ENCODE data around the gene TEX30. TPM values are rescaled to one million over a fixed set of nuclear protein-coding genes. Genes with fewer than 3 reads are reported as not detected.
A peak's percentile ranks its signal among the peaks of the same experiment; 100 is the strongest.

Gene TEX30
- 10 to 100 TPM in 5 of 6 experiments, 1 to 10 TPM in 1; 9.0 to 19.4 (median 16.2) TPM for total RNA-seq (2021; fragmentation: NEBNext Ultra II Directional; extraction: Animal tissue kit (Norgen Biotek cat#: 25700))
- long read RNA-seq, transcript TEX30-206 (6 exons, 1,165 nt), result major isoform, 10 of 11 reads
- long read RNA-seq, partial matches to known transcripts, result 0 of 11 reads
- long read RNA-seq, other reads (novel, unspliced or antisense), result 0 of 11 reads

DNA sequence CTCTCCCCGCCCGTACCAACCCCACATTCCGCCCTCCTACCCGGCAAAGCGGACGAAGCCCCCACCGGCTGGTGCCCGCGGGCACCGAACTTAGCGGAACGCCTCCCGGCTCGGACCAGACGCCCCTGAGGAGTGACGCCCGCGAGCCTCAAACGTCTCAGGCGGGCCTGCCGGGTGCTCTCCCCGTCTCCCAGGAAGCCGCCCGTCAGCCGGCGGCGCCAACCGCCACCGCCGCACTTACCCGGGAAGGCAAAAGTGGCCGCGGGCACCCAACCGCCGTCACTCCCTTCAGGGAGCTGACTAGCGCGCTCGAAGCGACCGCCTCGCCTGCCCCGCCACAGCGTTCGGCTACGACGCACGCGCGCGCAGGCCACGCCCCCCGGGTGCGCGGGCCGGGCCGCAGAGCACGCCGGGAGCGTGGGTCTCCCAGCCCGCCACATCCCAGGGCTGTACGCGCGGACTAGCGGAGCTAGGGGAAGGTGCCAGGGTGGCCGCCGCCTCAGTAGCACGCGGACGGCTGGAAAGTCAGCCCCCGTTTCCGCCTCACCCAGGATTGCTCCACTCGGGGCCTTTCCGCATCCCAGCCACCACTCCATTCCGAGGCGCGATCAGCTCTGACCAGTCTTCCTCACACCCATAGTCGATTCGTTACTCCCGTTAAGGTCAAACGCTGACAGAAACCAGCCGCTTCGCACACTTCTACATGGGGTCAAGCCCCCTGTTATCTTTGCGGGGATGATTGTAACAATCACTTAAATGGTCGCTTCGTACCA is at the start of gene TEX30:
Gene TEX30, minus strand, starts transcription at position 346 of the 773 bp plus-strand sequence. CDS start 3,760 bp downstream, outside the sequence.
- Mint-ChIP-seq H3K27ac (peak within 1 kb of the TSS; percentile 92), H3K27me3 (ENCODE audit: insufficient read depth) (no peaks in the 10 kb centered on the region), H3K36me3 (ENCODE audit: low read depth) (peaks cover 13% of the 10 kb centered on the region), H3K4me1 (ENCODE audit: low read depth) (peaks cover 50% of the 10 kb centered on the region), H3K9me3 (no peaks in the 10 kb centered on the region), H3K4me3 (peak within 1 kb of the TSS; percentile 96)
- no peak for TF ChIP-seq CTCF (IDR thresholded peaks at IDR 0.05)
- DNase-seq, result peak; percentile 73

DNA sequence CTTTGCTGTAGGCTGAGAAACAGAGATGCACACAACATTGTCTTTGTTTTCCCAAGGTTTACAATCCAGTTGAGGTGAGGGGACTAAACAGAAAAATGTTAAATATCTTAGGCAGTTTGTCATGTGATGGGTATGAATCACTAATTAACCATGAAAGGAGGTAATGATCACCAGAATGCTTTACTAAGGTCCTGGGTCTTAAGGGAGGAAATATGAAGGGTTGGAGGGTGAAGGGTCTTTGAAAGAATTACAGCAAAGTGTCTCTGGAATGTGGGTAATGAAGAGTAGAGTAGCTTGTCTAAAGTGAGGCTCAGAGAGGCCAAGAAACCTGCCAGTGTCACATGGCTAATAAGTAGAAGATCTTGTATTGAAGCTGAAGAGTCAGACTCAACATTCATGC is 44.3 kb upstream of the TEX30 start:
- H3K4me1 Mint-ChIP-seq (ENCODE audit: low read depth), result peaks cover 75% of the 10 kb centered on the region
- H3K9me3 Mint-ChIP-seq, result no peaks in the 10 kb centered on the region
- peaks cover 55% of the 10 kb centered on the region for H3K36me3 Mint-ChIP-seq (ENCODE audit: low read depth)
- no peak overlapping the region; the same call in 1 of the 2 replicates for H3K4me3 Mint-ChIP-seq
- no peaks in the 10 kb centered on the region for H3K27me3 Mint-ChIP-seq (ENCODE audit: insufficient read depth)
- no peak for DNase-seq
- no peak for TF ChIP-seq CTCF (IDR thresholded peaks at IDR 0.05)
- H3K27ac Mint-ChIP-seq, result peak overlapping the region; percentile 58

GRCh38 chr13:102817241-102817640 is 43.7 kb upstream of the TEX30 start:
- Mint-ChIP-seq H3K36me3 (ENCODE audit: low read depth) (peaks cover 51% of the 10 kb centered on the region), H3K27me3 (ENCODE audit: insufficient read depth) (no peaks in the 10 kb centered on the region), H3K9me3 (peaks cover under 1% of the 10 kb centered on the region; the same call in 1 of the 2 replicates), H3K4me3 (no peak overlapping the region), H3K4me1 (ENCODE audit: low read depth) (peaks cover 81% of the 10 kb centered on the region), H3K27ac (peak overlapping the region; percentile 26; the same call in 1 of the 2 replicates)
- TF ChIP-seq CTCF (IDR thresholded peaks at IDR 0.05), result no peak
- DNase-seq, result no peak

GRCh38 chr13:102816708-102817107 is 43.1 kb upstream of the TEX30 start:
- no peak overlapping the region for H3K4me3 Mint-ChIP-seq

DNA sequence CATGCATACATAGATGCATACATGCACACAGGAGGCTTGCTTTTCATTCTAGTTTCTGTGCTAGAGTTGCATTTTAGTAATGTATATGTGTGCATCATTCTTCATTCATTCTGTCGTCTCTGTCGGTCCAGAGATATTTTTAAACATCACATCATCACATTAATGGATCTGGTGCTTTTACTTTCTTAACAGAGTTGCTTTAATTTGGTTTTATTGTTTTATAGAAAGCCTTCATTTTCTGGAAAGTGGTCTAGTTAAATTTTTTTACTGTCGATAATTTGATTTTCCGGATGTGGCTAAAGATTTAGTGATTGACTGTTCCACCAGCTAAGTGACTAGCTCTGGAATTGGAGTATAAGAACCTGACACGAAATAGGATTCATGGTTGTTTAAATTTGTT is 42.2 kb upstream of the TEX30 start:
- Mint-ChIP-seq H3K27ac (no peak overlapping the region), H3K9me3 (peaks cover 12% of the 10 kb centered on the region), H3K36me3 (ENCODE audit: low read depth) (peaks cover 60% of the 10 kb centered on the region), H3K4me3 (no peak overlapping the region), H3K27me3 (ENCODE audit: insufficient read depth) (no peaks in the 10 kb centered on the region), H3K4me1 (ENCODE audit: low read depth) (peaks cover 87% of the 10 kb centered on the region)
- no peak for TF ChIP-seq CTCF (IDR thresholded peaks at IDR 0.05)
- no peak for DNase-seq

More at GRCh38 chr13:102816708-102817107, 43.1 kb upstream of the TEX30 start:
- Mint-ChIP-seq H3K9me3 (peaks cover 6% of the 10 kb centered on the region), H3K4me1 (ENCODE audit: low read depth) (peaks cover 87% of the 10 kb centered on the region), H3K36me3 (ENCODE audit: low read depth) (peaks cover 51% of the 10 kb centered on the region), H3K27me3 (ENCODE audit: insufficient read depth) (no peaks in the 10 kb centered on the region), H3K27ac (peak overlapping the region; percentile 26; the same call in 1 of the 2 replicates)
- no peak for DNase-seq
- no peak for TF ChIP-seq CTCF (IDR thresholded peaks at IDR 0.05)
